Measurements from ENCODE around the gene SPAG6.
"Not testable (repeated sequence)": the region's sequence is repeated elsewhere in the genome, so short reads cannot be mapped to it uniquely, and the experiment has no call there.

Gene SPAG6

GRCh38 chr10:22342421-22342820, 2.9 kb upstream of the SPAG6 start:
- DNase-seq = no peak

- DNase-seq = no peak
Measured at GRCh38 chr10:22343731-22344130, 1.6 kb upstream of the SPAG6 start.

GRCh38 chr10:22344249-22344648, 1.0 kb upstream of the SPAG6 start:
- no peak for DNase-seq

- no peak for DNase-seq
Measured at GRCh38 chr10:22344781-22345300, 455 bp upstream of the SPAG6 start.

GRCh38 chr10:22346096-22346661, 883 bp downstream of the SPAG6 start:
- DNase-seq = no peak

- DNase-seq = no peak
Measured at GRCh38 chr10:22349755-22350154, 4.5 kb downstream of the SPAG6 start.

GRCh38 chr10:22351131-22351703, 5.9 kb downstream of the SPAG6 start:
- no peak for DNase-seq

- no peak for DNase-seq
Measured at GRCh38 chr10:22356324-22356873, 11.1 kb downstream of the SPAG6 start.

- not testable (repeated sequence) for DNase-seq
Measured at GRCh38 chr10:22357770-22358169, 12.5 kb downstream of the SPAG6 start.

GRCh38 chr10:22363305-22363704, 18.0 kb downstream of the SPAG6 start:
- peak; percentile 33 for DNase-seq

- DNase-seq = no peak
Measured at GRCh38 chr10:22364407-22365140, 19.3 kb downstream of the SPAG6 start.

GRCh38 chr10:22365233-22365632, 19.9 kb downstream of the SPAG6 start:
- no peak for DNase-seq

GRCh38 chr10:22365644-22366434, 20.5 kb downstream of the SPAG6 start:
- DNase-seq = no peak

GRCh38 chr10:22366435-22366703, 21.1 kb downstream of the SPAG6 start:
- DNase-seq = no peak

- no peak for DNase-seq
Measured at GRCh38 chr10:22366771-22367170, 21.5 kb downstream of the SPAG6 start.

GRCh38 chr10:22367471-22367870, 22.2 kb downstream of the SPAG6 start:
- peak; percentile 37 for DNase-seq

GRCh38 chr10:22368402-22368801, 23.1 kb downstream of the SPAG6 start:
- DNase-seq = no peak

GRCh38 chr10:22368981-22369380, 23.7 kb downstream of the SPAG6 start:
- no peak for DNase-seq

- DNase-seq = peak; percentile 62
Measured at GRCh38 chr10:22369434-22370072, 24.3 kb downstream of the SPAG6 start.

GRCh38 chr10:22370320-22370719, 25.0 kb downstream of the SPAG6 start:
- no peak for DNase-seq

GRCh38 chr10:22372298-22372697, 27.0 kb downstream of the SPAG6 start:
- no peak for DNase-seq

GRCh38 chr10:22372917-22373316, 27.6 kb downstream of the SPAG6 start:
- DNase-seq = no peak

Data from activated CD4-positive, alpha-beta T cell treated with anti-CD3 and anti-CD28 coated beads, Interleukin-10, Interleukin-2, amounts not matched to agents 100 ng/mL and 50 ng/mL, durations not matched to agents 16 hours and 8 hours (primary cell).